CMK (cell line): ENCODE measurements around the gene PUM2.
"Not testable (repeated sequence)": the region's sequence is repeated elsewhere in the genome, so short reads cannot be mapped to it uniquely, and the experiment has no call there.

Source experiments
- DNase-seq: peaks from one replicate; pipeline ENCODE4 v3.0.0-alpha.2; 2010; ENCODE audit warnings: low read depth

PUM2 gene

DNA sequence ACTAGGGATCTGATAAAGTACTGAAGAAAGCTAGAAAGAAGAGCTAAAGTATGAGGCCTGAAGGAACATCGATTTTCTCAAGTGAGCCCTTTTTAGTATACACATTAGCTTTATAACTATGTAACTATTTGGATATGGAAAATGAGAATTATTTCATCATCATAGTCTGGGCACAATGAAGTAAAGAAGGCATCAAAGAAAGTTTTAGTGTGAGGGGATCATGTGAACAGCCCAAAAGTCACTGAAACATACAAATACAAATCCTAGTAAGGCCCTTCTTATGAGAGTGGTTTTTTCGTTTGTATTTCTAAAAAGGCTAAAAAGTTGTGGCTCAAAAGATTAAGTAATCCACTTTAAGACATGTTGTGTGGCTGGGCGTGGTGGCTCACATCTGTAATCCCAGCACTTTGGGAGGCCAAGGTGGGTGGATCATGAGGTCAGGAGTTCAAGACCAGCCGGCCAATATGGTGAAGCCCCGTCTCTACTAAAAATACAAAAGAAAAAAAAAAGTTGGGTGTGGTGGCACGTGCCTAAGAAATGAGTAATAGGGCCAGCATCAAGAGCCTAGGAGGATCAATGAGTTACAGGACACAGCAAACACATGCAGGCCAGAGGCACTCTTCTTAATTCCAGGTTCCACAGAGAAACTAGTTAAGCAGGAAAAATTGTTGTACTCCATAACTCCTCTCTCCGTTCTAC, 61.9 kb downstream of the PUM2 start:
- no peak for DNase-seq

- DNase-seq, result no peak
Observed at GRCh38 chr2:20282916-20283592, 67.6 kb downstream of the PUM2 start.

GRCh38 chr2:20281876-20282275, 68.8 kb downstream of the PUM2 start:
- DNase-seq, result no peak

- DNase-seq, result no peak
Observed at GRCh38 chr2:20273042-20273441, 77.6 kb downstream of the PUM2 start.

GRCh38 chr2:20268317-20268716, 82.3 kb downstream of the PUM2 start:
- not testable (repeated sequence) for DNase-seq

- DNase-seq, result no peak
Observed at GRCh38 chr2:20267529-20267928, 83.1 kb downstream of the PUM2 start.

DNA sequence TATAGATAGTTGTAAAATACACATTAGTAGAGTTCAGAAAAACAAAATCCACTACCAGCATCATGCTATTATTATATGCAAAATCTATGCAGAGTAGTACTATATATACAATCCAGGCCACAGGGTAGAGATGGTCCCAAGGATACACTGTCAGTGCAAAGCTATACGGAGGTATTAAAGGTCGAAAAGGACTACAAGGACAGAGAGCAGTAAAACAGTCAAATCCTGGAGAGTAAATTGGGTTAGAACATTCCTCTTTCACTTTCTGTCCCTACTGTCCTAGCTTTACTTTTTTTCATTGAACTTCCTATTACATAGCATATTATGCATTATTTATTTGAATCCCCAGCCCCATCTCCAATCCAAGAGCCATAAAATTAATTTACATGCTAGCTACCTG, 86.0 kb downstream of the PUM2 start:
- DNase-seq, result no peak

- DNase-seq, result no peak
Observed at GRCh38 chr2:20257411-20257810, 93.2 kb downstream of the PUM2 start.

DNA sequence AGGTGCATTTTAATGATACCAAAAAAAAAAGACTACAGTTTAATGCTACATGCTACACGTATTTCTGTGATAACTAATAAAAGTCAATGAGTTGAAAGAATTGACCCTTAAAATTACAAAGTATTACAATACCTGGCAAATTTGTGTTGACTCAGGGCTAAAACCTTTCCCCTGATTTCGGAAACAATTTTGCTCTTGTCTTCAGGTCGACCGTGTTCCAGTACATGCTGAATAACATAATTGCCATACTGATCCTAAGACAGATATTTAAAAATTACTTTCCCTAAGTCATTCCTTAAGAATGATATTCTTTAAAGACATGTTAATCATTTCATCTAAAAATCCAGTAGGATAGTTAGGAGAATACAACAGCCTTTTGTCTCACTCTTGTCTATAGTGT, 95.9 kb downstream of the PUM2 start:
- no peak for DNase-seq

DNA sequence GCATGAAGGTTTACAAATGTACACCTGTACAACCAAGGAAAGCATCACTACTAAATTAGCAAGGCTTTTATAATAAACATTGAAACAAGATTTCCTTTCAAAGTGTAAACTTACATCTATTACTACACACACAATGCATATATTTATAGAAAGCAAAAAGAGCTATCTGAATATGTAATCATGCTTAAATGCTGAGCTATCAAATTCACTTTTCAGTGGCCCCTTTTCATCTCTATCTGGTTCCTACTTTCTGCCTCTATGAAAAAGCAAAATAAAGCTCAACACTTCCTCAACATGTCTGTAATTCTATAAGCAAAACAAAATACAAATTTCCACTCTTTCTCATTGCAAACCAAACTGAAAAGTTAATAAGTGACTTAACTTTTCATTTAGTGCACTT, 100.2 kb downstream of the PUM2 start:
- no peak for DNase-seq

DNA sequence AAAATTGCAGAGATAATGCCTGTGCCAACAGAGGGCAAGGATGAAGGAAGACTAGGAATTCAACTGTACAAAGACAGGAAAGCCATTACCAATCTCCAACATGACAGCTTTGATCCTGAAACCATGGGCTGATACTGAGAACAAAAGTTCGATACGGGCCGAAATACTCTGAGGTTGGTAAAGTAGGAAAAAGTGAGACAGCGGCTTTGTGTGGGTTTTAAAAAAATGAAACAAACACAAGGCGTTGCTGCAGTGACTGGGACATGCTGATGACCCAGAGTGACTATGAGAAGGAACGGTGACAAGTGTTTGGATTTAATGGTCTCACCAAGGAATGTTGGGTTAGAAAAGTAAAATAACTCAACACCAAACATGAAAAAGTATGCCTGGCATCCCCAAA, 101.5 kb downstream of the PUM2 start:
- no peak for DNase-seq

GRCh38 chr2:20247084-20247483, 103.6 kb downstream of the PUM2 start:
- no peak for DNase-seq

- not testable (repeated sequence) for DNase-seq
Observed at GRCh38 chr2:20243637-20244036, 107.0 kb downstream of the PUM2 start.

GRCh38 chr2:20242727-20243377, 107.8 kb downstream of the PUM2 start:
- no peak for DNase-seq

DNA sequence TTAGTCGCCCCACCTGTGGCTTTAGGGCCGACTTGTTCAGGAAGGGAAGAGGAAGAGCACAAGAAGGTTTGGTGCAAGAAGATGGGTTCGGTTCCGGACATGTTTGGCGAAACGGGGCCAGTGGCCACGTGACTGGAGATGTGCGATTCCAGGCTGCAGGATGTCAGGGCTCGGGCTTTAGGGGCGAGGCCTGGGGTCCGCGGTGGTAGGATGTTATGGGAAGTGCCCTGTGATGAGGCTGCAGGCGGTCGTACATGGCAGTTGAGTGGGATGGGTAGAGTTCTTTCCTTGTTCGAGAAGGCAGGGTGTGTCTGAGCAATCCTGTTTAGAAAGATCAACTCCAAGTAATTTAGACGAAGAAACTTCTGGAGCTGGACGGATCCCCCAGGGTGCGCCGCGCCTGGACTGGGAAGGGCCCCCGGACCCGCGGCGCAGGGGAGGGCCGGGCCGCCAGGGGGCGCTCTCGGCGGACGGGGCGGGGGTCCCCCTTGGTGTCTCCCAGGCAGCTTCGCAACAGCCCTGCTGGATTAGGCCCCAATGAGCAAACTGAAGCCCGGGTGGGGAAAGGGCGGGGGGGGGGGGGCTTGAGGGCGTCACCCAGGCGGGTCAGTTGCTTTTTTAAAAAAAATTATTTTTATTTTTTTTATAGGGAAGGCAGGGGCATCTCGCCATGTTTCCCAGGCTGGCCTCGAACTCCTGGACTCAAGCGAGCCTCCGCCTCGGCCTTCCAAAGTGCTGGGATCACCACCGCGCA, 108.5 kb downstream of the PUM2 start:
- DNase-seq, result no peak

DNA sequence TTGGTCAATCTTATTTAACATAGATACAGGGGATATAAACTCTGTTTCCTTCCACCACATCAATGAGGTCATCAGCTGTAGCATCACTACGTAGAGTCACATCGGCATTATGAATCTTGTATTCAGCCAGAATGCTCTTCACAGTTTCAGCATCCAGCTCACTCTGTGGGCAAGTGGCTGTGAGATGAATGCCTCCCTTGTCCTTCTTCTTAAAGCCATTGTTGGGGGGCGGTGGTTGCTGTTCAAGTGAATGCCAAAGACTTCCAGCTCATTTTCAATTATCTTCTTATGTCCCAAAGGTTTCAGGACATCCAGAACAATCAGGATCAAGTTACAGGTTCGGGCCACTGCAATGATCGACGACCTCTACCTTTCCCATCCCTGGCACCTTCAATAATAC, 110.4 kb downstream of the PUM2 start:
- not testable (repeated sequence) for DNase-seq

DNA sequence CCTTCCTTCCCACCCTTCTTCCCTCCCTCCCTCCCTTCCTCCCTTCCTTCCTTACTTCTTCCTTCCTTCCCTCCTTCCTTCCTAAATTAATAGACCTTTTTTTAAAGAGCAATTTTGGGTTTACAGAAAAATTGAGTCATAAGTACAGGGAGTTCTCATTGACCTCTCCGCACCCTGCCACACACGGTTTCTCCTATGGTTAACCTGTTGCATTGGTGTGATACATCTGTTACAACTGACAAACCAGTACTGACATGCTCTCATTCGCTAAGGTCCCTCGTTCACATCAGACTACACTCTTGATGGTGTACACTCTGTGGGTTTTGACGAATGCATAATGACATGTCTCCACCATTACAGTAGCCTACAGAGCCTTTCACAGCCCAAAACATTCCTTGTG, 114.1 kb downstream of the PUM2 start:
- DNase-seq, result no peak

DNA sequence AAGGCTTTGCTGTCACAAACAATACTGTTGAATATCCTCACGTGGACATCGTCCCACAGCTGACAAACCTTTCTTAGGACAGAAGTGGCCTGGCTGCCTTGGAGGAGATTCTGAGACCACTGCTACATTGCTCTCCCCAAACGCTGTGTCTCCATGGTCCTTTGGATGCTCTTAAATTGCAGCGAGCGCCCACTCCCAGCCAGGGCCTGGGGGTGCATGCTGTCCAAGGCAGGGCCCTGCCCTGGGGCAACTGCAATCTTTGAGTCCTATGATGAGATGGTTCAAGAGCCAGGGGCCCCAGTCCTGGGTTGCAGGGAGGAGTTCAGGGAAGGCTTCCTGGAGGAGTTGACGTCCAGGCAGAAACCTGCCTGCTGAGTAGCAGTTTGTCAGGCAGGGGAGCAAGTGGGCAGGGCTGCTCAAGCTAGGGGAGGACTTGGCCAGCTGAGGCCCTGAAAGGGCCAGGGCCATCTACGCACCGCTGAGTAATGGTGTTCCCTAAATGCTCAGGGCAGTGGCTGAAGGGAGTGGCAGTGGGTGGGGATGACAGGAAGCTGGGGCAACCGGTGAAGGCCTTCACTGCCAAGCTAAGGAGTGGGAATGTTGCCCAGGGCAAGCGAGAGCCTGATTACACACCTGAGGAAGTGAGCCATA, 114.9 kb downstream of the PUM2 start:
- DNase-seq, result no peak

- DNase-seq, result not testable (repeated sequence)
Observed at GRCh38 chr2:20234597-20234996, 116.0 kb downstream of the PUM2 start.

DNA sequence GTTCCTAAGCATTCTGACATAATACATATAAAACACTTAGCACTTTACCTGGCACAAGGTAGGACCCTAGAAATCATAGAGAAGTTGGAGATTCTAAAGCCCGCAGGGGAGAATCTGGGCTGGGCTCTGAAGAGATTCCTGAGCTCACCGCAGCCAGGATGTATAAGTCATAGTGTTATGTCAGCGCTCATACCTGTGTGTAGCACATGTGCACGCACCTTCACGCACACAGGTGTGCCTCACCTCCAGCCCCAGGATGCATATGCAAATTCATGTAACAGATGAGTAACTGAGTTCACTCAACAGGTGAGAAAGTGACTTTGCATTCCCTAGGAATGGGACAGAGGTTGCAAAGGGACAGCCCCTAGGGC, 117.8 kb downstream of the PUM2 start:
- DNase-seq, result no peak

DNA sequence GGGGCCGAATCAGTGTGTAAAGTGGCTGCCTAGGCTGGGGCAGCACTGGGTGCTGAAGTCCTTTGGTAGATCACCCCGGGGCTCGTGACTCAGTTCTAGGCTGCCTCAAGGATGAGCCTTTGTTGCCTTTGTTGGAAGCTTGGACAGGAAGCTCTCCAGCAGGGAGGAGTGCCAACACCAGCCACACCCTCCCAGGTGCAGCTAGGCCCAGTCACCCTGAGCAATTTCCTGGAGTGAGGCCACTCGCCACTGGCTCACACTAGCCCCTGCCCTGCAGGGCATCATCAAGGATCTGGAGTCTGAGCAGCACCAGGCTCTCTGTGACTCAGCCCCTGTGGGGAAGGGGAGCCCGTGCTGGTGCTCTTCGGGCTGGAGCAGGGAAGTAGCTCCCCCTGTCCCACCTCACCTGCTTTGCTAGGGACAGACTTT, 119.0 kb downstream of the PUM2 start:
- no peak for DNase-seq

DNA sequence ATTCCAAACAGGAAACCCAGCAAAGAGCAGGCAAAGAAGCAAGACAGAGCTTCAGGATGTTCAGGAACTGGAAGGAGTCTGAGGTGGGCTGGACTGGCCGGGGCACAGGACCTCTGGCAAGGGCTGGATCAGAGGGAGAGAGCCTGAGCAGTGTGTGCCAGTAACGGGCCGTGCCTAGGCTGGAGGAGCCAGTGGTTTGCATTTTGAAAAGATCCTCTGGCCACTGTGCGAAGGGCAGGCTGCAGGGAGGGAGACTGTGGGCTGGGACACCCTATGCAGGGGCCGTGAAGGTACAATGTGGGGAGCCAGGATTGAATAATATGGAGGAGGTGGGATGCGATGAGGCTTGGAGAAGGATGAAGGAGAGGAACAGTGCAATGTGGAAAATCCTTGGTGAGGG, 119.5 kb downstream of the PUM2 start:
- DNase-seq, result no peak
